ENCODE measurements around the gene GLT6D1.

GRCh38 chr9:135604437-135605237 lies 34.7 kb downstream of the GLT6D1 start:
- no peak for TF ChIP-seq POLR2AphosphoS5 (IDR thresholded peaks at IDR 0.05; ENCODE audit: low read depth, low read length)
- no peak for TF ChIP-seq SPI1 (IDR thresholded peaks at IDR 0.05; ENCODE audit: low read depth, low read length)

All from GM12891 (cell line).